Osteocyte (in vitro differentiated cells): ENCODE measurements around the gene DENND1A. TPM values are rescaled to one million over a fixed set of nuclear protein-coding genes. Genes with fewer than 3 reads are reported as not detected.

Experiments
- DNase-seq: peaks from one replicate; pipeline ENCODE4 v3.0.0; 2021; ENCODE audit warnings: mixed read lengths; ENCODE audit not compliant: unreplicated experiment; ENCODE audit errors: extremely low spot score
- H3K27ac Mint-ChIP-seq: one replicate; pipeline ENCODE4 v1.8.0; 2021; ENCODE audit warnings: mild to moderate bottlenecking, mixed read lengths; ENCODE audit not compliant: unreplicated experiment
- H3K27me3 Mint-ChIP-seq: one replicate; pipeline ENCODE4 v1.8.0; 2021; ENCODE audit warnings: mixed read lengths; ENCODE audit not compliant: unreplicated experiment
- H3K36me3 Mint-ChIP-seq: one replicate; pipeline ENCODE4 v1.8.0; 2021; ENCODE audit warnings: mixed read lengths; ENCODE audit not compliant: unreplicated experiment
- H3K4me1 Mint-ChIP-seq: one replicate; pipeline ENCODE4 v1.8.0; 2021; ENCODE audit warnings: mixed read lengths; ENCODE audit not compliant: unreplicated experiment
- H3K4me3 Mint-ChIP-seq: one replicate; pipeline ENCODE4 v1.8.0; 2021; ENCODE audit warnings: mild to moderate bottlenecking, moderate library complexity, mixed read lengths; ENCODE audit not compliant: unreplicated experiment
- H3K9me3 Mint-ChIP-seq: one replicate; pipeline ENCODE4 v1.8.0; 2021; ENCODE audit warnings: mixed read lengths; ENCODE audit not compliant: unreplicated experiment
- CTCF ChIP-seq: fragments of 200-600 bp; sonication (generic); IDR thresholded peaks from 2 replicates; pipeline ENCODE4 v1.5.0; 2021; ENCODE audit warnings: antibody characterized with exemption, mild to moderate bottlenecking, moderate library complexity
- total RNA-seq: library from RNA; stranded (reverse); gene quantifications from 2 replicates; pipeline ENCODE4 v1.2.1, GENCODE V29; 2021

DENND1A gene
- total RNA-seq, 1 donor from 2014 or later = 19.8 TPM

- Mint-ChIP-seq H3K36me3 (no peaks in the 10 kb centered on the region), H3K27me3 (no peaks in the 10 kb centered on the region), H3K27ac (no peak overlapping the region), H3K9me3 (no peaks in the 10 kb centered on the region), H3K4me3 (no peak overlapping the region), H3K4me1 (peaks cover 12% of the 10 kb centered on the region)
- TF ChIP-seq CTCF = no peak
- no peak for DNase-seq
These were observed 381.0 kb downstream of the DENND1A start for GRCh38 chr9:123548741-123549545.

- Mint-ChIP-seq H3K36me3 (no peaks in the 10 kb centered on the region), H3K27me3 (no peaks in the 10 kb centered on the region), H3K4me3 (no peak overlapping the region), H3K4me1 (no peaks in the 10 kb centered on the region), H3K27ac (no peak overlapping the region), H3K9me3 (no peaks in the 10 kb centered on the region)
- TF ChIP-seq CTCF = peak; percentile 92
- no peak for DNase-seq
These were observed 385.7 kb downstream of the DENND1A start for GRCh38 chr9:123544007-123544827.

GRCh38 chr9:123543492-123543891 lies 386.4 kb downstream of the DENND1A start:
- Mint-ChIP-seq H3K36me3 (no peaks in the 10 kb centered on the region), H3K4me3 (no peak overlapping the region), H3K27me3 (no peaks in the 10 kb centered on the region), H3K27ac (no peak overlapping the region), H3K9me3 (no peaks in the 10 kb centered on the region), H3K4me1 (no peaks in the 10 kb centered on the region)
- no peak for TF ChIP-seq CTCF
- no peak for DNase-seq

- Mint-ChIP-seq H3K9me3 (no peaks in the 10 kb centered on the region), H3K36me3 (peaks cover 2% of the 10 kb centered on the region), H3K4me3 (no peak overlapping the region), H3K4me1 (no peaks in the 10 kb centered on the region), H3K27ac (no peak overlapping the region), H3K27me3 (no peaks in the 10 kb centered on the region)
- TF ChIP-seq CTCF = no peak
- no peak for DNase-seq
These were observed 387.3 kb downstream of the DENND1A start for GRCh38 chr9:123542435-123543225.
